Caco-2 (cell line): Measurements from ENCODE around the gene ZNF768. TPM values are rescaled to one million over a fixed set of nuclear protein-coding genes. Genes with fewer than 3 reads are reported as not detected.

ENCODE experiments used
- BruUV-seq: library from RNA; stranded (reverse); fragments of 400-500 nt; replicated peaks from 2 replicates; lab custom pipeline; 2021; lab: Mats Ljungman, UMichigan
- CTCF ChIA-PET: fragments of 300-600 bp; sonication (Branson Sonifier 250); formaldehyde crosslinking; loops from one replicate; lab custom pipeline; 2022; ENCODE audit warnings: antibody characterized with exemption; lab: Charles Lee
- POLR2A ChIA-PET: fragments of 300-600 bp; sonication (Branson Sonifier 250); formaldehyde crosslinking; loops from one replicate; lab custom pipeline; 2022; ENCODE audit warnings: antibody characterized with exemption; lab: Charles Lee
- DNase-seq, 2 experiments: peaks; one replicate each; pipeline versions ENCODE4 v3.0.0 to v3.0.0-alpha.2; 2020 to 2022
- H3K27me3 ChIP-seq: replicated peaks from 2 replicates; pipeline ENCODE4 v1.6.0; 2011; ENCODE audit warnings: low read length; ENCODE audit not compliant: control insufficient read depth, insufficient read depth
- H3K36me3 ChIP-seq: 2 replicates; pipeline ENCODE4 v1.5.1; 2011; ENCODE audit warnings: low read length; ENCODE audit not compliant: control insufficient read depth, insufficient read depth
- H3K4me1 ChIP-seq: fragments of 250-450 bp; sonication (Bioruptor Pico); 2 replicates; pipeline ENCODE4 v1.5.1; 2020; ENCODE audit warnings: mild to moderate bottlenecking
- H3K4me3 ChIP-seq: 2 replicates; pipeline ENCODE4 v1.5.1; 2011; ENCODE audit warnings: low read depth, mild to moderate bottlenecking, control low read depth, low read length
- H3K9me3 ChIP-seq: fragments of 250-450 bp; sonication (Bioruptor Pico); 2 replicates; pipeline ENCODE4 v1.5.1; 2020; ENCODE audit warnings: mild to moderate bottlenecking, moderate library complexity
- H3K27ac Mint-ChIP-seq: one replicate; pipeline ENCODE4 v1.8.0; 2022; ENCODE audit warnings: mixed read lengths; ENCODE audit not compliant: unreplicated experiment
- H3K27me3 Mint-ChIP-seq: one replicate; pipeline ENCODE4 v1.8.0; 2022; ENCODE audit warnings: mixed read lengths; ENCODE audit not compliant: insufficient read depth, unreplicated experiment
- H3K36me3 Mint-ChIP-seq: one replicate; pipeline ENCODE4 v1.8.0; 2022; ENCODE audit warnings: mild to moderate bottlenecking, mixed read lengths; ENCODE audit not compliant: insufficient read depth, unreplicated experiment
- H3K4me1 Mint-ChIP-seq: one replicate; pipeline ENCODE4 v1.8.0; 2022; ENCODE audit warnings: low read depth, mixed read lengths; ENCODE audit not compliant: unreplicated experiment
- H3K4me3 Mint-ChIP-seq: one replicate; pipeline ENCODE4 v1.8.0; 2022; ENCODE audit warnings: mild to moderate bottlenecking, moderate library complexity, mixed read lengths; ENCODE audit not compliant: unreplicated experiment
- H3K9me3 Mint-ChIP-seq: one replicate; pipeline ENCODE4 v1.8.0; 2022; ENCODE audit warnings: mixed read lengths; ENCODE audit not compliant: unreplicated experiment
- CTCF ChIP-seq, 2 experiments: fragments of 200-600 bp in 1 of 2; IDR thresholded peaks; 1 replicate in 1 of 2; 2 replicates in 1 of 2; pipeline versions ENCODE4 v1.5.1 to v1.8.0; 2011 to 2022; ENCODE audit warnings: antibody characterized with exemption in 1 of 2, control low read depth in 1 of 2, inconsistent platforms in 1 of 2, low read depth in 1 of 2, low read length in 1 of 2, mild to moderate bottlenecking in 1 of 2, moderate library complexity in 1 of 2; ENCODE audit not compliant: insufficient read depth in 1 of 2, severe bottlenecking in 1 of 2, unreplicated experiment in 1 of 2
- intact Hi-C: fragments of 100-400 bp; cut with micrococcal nuclease; formaldehyde crosslinking; loops from one replicate; pipeline ENCODE4 v1.10.0; 2022; ENCODE audit not compliant: unreplicated experiment
- total RNA-seq: library from RNA; stranded (reverse); gene quantifications from 2 replicates; pipeline ENCODE4 v1.2.3, GENCODE V29; 2022

The ZNF768 gene
- total RNA-seq, 1 experiment from 2014 or later: 30.3 TPM

GRCh38 chr16:30571445-30572322 is 45.3 kb upstream of the ZNF768 start, which contains the start of gene ZNF688:
TSS of gene ZNF688 (minus strand) at chr16:30571714. CDS start at chr16:30571629, 85 bp downstream.
- Histone ChIP-seq H3K9me3 (no peaks in the 10 kb centered on the region), H3K4me1 (no peaks in the 10 kb centered on the region), H3K27me3 (no peaks in the 10 kb centered on the region), H3K36me3 (no peaks in the 10 kb centered on the region; the same call in 1 of the 2 replicates), H3K4me3 (peak within 1 kb of the TSS; percentile 77)
- intact Hi-C loops: loop anchor here (1.0 to 2.0 kb wide), 6 partner anchors 13 to 141 kb away; partner anchors contain the start of genes DCTPP1, FBRS, ZNF764 and ZNF785
- Mint-ChIP-seq H3K4me3 (peak within 1 kb of the TSS; percentile 82), H3K27ac (peak within 1 kb of the TSS; percentile 93), H3K36me3 (peaks cover 22% of the 10 kb centered on the region), H3K4me1 (peaks cover 7% of the 10 kb centered on the region), H3K27me3 (no peaks in the 10 kb centered on the region), H3K9me3 (no peaks in the 10 kb centered on the region)
- DNase-seq: peak; percentile 94 to 97
- TF ChIP-seq CTCF (IDR thresholded peaks at IDR 0.05; ENCODE audit: insufficient read depth in 1 of 2, low read depth in 1 of 2, low read length in 1 of 2, severe bottlenecking in 1 of 2, unreplicated experiment in 1 of 2): no peak
- ChIA-PET CTCF (interaction anchor here (0.6 to 2.4 kb wide), 9 partner anchors 13 to 480 kb away, joined by 3 to 14 read pairs (median 6); partner anchors contain the start of genes DCTPP1, TBX6, ZNF747 and ZNF764), POLR2A (interaction anchor here (0.5 to 2.1 kb wide), 9 partner anchors 13 to 507 kb away, joined by 3 to 19 read pairs (median 4); partner anchors contain the start of genes ZNF747, ZNF764 and ZNF785)
- BruUV-seq: no TSS peak

- no peak for TF ChIP-seq CTCF (IDR thresholded peaks at IDR 0.05; ENCODE audit: insufficient read depth in 1 of 2, low read depth in 1 of 2, low read length in 1 of 2, severe bottlenecking in 1 of 2, unreplicated experiment in 1 of 2)
- DNase-seq: no peak
- intact Hi-C loops: loop anchor here (1.0 to 2.0 kb wide), 2 partner anchors 64 to 141 kb away; partner anchors contain the start of gene DCTPP1
- H3K4me3 ChIP-seq: peak overlapping the region; percentile 77
- CTCF ChIA-PET: interaction anchor here (1.4 to 2.4 kb wide), 2 partner anchors 36 to 153 kb away, joined by 6 to 14 read pairs; partner anchors contain the start of gene ZNF747
- no peaks in the 10 kb centered on the region for H3K27me3 Mint-ChIP-seq
- no peaks in the 10 kb centered on the region for H3K36me3 ChIP-seq
- no peaks in the 10 kb centered on the region for H3K4me1 ChIP-seq
- peak overlapping the region; percentile 93 for H3K27ac Mint-ChIP-seq
- no peaks in the 10 kb centered on the region for H3K27me3 ChIP-seq
- H3K9me3 Mint-ChIP-seq: no peaks in the 10 kb centered on the region
- BruUV-seq: TSS peak; percentile 37
- H3K36me3 Mint-ChIP-seq: peaks cover 29% of the 10 kb centered on the region
- POLR2A ChIA-PET: interaction anchor here (0.7 to 2.1 kb wide), 3 partner anchors 14 to 40 kb away, joined by 3 to 19 read pairs (median 3); partner anchors contain the start of genes ZNF747 and ZNF785
- peak overlapping the region; percentile 82 for H3K4me3 Mint-ChIP-seq
- H3K9me3 ChIP-seq: no peaks in the 10 kb centered on the region
- peaks cover 7% of the 10 kb centered on the region for H3K4me1 Mint-ChIP-seq
These were observed 44.5 kb upstream of the ZNF768 start for GRCh38 chr16:30570636-30571444.
